WTC11 (cell line): ENCODE results near the gene ADIG. TPM values are rescaled to one million over a fixed set of nuclear protein-coding genes. Genes with fewer than 3 reads are reported as not detected.

Source experiments
- ATAC-seq: fragments of 200-7000 bp; cut with Tn5 transposase; 2 replicates; pipeline ENCODE4 v1.10.0; 2021; ENCODE audit warnings: mild to moderate bottlenecking, moderate library complexity
- CTCF ChIA-PET: fragments of 300-600 bp; sonication (Branson Sonifier 250); formaldehyde crosslinking; loops from one replicate; lab custom pipeline; 2021; ENCODE audit warnings: antibody characterized with exemption; lab: Charles Lee
- POLR2A ChIA-PET: fragments of 350-600 bp; sonication (Branson Sonifier 250); formaldehyde crosslinking; loops from one replicate; lab custom pipeline; 2021; ENCODE audit warnings: antibody characterized with exemption; lab: Charles Lee
- DNase-seq: peaks from one replicate; pipeline ENCODE4 v3.0.0; 2021; ENCODE audit warnings: low spot score
- H3K27ac Mint-ChIP-seq: 2 replicates; pipeline ENCODE4 v1.8.0; 2021; ENCODE audit warnings: mixed read lengths
- H3K27me3 Mint-ChIP-seq: 2 replicates; pipeline ENCODE4 v1.8.0; 2021; ENCODE audit warnings: low read depth, mild to moderate bottlenecking, moderate library complexity, mixed read lengths
- H3K36me3 Mint-ChIP-seq: 2 replicates; pipeline ENCODE4 v1.8.0; 2021; ENCODE audit warnings: mixed read lengths
- H3K4me1 Mint-ChIP-seq: 2 replicates; pipeline ENCODE4 v1.8.0; 2022; ENCODE audit warnings: mixed read lengths
- H3K4me3 Mint-ChIP-seq: 2 replicates; pipeline ENCODE4 v1.8.0; 2021; ENCODE audit warnings: mild to moderate bottlenecking, moderate library complexity, mixed read lengths
- H3K9me3 Mint-ChIP-seq: 2 replicates; pipeline ENCODE4 v1.8.0; 2021; ENCODE audit warnings: mixed read lengths
- AFF4 ChIP-seq: sonication (generic); formaldehyde crosslinking; IDR thresholded peaks from 2 replicates; pipeline ENCODE4 v1.8.1; 2023; ENCODE audit warnings: mild to moderate bottlenecking, missing genetic modification reagents, borderline replicate concordance
- CREB1 ChIP-seq: sonication (generic); formaldehyde crosslinking; IDR thresholded peaks from 2 replicates; pipeline ENCODE4 v1.8.0; 2023; ENCODE audit warnings: mild to moderate bottlenecking, missing genetic modification reagents
- NFYB ChIP-seq: sonication (generic); formaldehyde crosslinking; conservative IDR thresholded peaks from 2 replicates; pipeline ENCODE4 v1.8.0; 2022; ENCODE audit warnings: low read depth, missing genetic modification reagents
- PREB ChIP-seq: sonication (generic); formaldehyde crosslinking; IDR thresholded peaks from 2 replicates; pipeline ENCODE4 v1.8.1; 2022; ENCODE audit warnings: mild to moderate bottlenecking, missing genetic modification reagents, moderate library complexity, borderline replicate concordance
- SMAD4 ChIP-seq: sonication (generic); formaldehyde crosslinking; IDR thresholded peaks from 2 replicates; pipeline ENCODE4 v1.8.0; 2022; ENCODE audit warnings: mild to moderate bottlenecking, missing genetic modification reagents
- SP1 ChIP-seq: sonication (generic); formaldehyde crosslinking; conservative IDR thresholded peaks from 2 replicates; pipeline ENCODE4 v1.8.1; 2022; ENCODE audit warnings: missing genetic modification reagents
- STAT6 ChIP-seq: sonication (generic); formaldehyde crosslinking; conservative IDR thresholded peaks from 2 replicates; pipeline ENCODE4 v1.8.1; 2023; ENCODE audit warnings: mild to moderate bottlenecking, low read depth, missing genetic modification reagents, moderate library complexity
- ZMAT4 ChIP-seq: fragments of 250-450 bp; sonication (Bioruptor Pico); IDR thresholded peaks from 2 replicates; pipeline ENCODE4 v1.9.0; 2021; ENCODE audit warnings: mild to moderate bottlenecking
- ZNF263 ChIP-seq: sonication (generic); formaldehyde crosslinking; IDR thresholded peaks from 2 replicates; pipeline ENCODE4 v1.8.1; 2022; ENCODE audit warnings: low read depth, mild to moderate bottlenecking, moderate library complexity, missing genetic modification reagents
- ZNF317 ChIP-seq: sonication (generic); formaldehyde crosslinking; IDR thresholded peaks from 2 replicates; pipeline ENCODE4 v1.8.1; 2023; ENCODE audit warnings: low read depth, mild to moderate bottlenecking, moderate library complexity, missing genetic modification reagents, borderline replicate concordance
- ZNF416 ChIP-seq: fragments of 250-450 bp; sonication (Bioruptor Pico); IDR thresholded peaks from 2 replicates; pipeline ENCODE4 v1.9.0; 2021; ENCODE audit warnings: mild to moderate bottlenecking, inconsistent platforms
- ZNF425 ChIP-seq: fragments of 250-450 bp; sonication (Bioruptor Pico); conservative IDR thresholded peaks from 2 replicates; pipeline ENCODE4 v1.9.0; 2021; ENCODE audit warnings: mild to moderate bottlenecking
- ZNF671 ChIP-seq: fragments of 250-450 bp; sonication (Bioruptor Pico); IDR thresholded peaks from 2 replicates; pipeline ENCODE4 v1.8.0; 2021; ENCODE audit warnings: mild to moderate bottlenecking
- ZSCAN18 ChIP-seq: fragments of 250-450 bp; sonication (Bioruptor Pico); IDR thresholded peaks from 2 replicates; pipeline ENCODE4 v2.1.2; 2022; ENCODE audit warnings: mild to moderate bottlenecking, moderate library complexity
- total RNA-seq: library from RNA; stranded (reverse); gene quantifications from 3 replicates; pipeline ENCODE4 v1.2.3, GENCODE V29; 2021

The ADIG gene
- total RNA-seq, 1 experiment from 2014 or later, result not detected

GRCh38 chr20:38579219-38579910 lies 1.6 kb upstream of the ADIG start:
- Mint-ChIP-seq H3K9me3 (no peaks in the 10 kb centered on the region), H3K27me3 (no peaks in the 10 kb centered on the region), H3K4me1 (peaks cover 23% of the 10 kb centered on the region)
- POLR2A ChIA-PET, result no interaction called here
- CTCF ChIA-PET, result interaction anchor here (0.7 kb wide), 1 partner anchor 28 kb away, joined by 3 read pairs; no protein-coding TSS in a partner anchor
- 0 out of 2 replicates have a peak, but pooled peaks have one; percentile 39 for TF ChIP-seq PREB (CRISPR knock-in tag)
- TF ChIP-seq ZSCAN18, result no peak
- TF ChIP-seq, all 79 proteins: peak for 1
- Mint-ChIP-seq H3K36me3 (peaks cover 11% of the 10 kb centered on the region), H3K4me3 (no peak overlapping the region), H3K27ac (no peak overlapping the region)
- no peak for DNase-seq
- 0 out of 2 replicates have a peak, but pooled peaks have one; percentile 10 for ATAC-seq

GRCh38 chr20:38579921-38580320 lies 1.1 kb upstream of the ADIG start:
- DNase-seq (no peak), ATAC-seq (no peak)
- Mint-ChIP-seq H3K27me3 (no peaks in the 10 kb centered on the region), H3K36me3 (peaks cover 6% of the 10 kb centered on the region), H3K4me3 (no peak overlapping the region), H3K9me3 (no peaks in the 10 kb centered on the region), H3K4me1 (peaks cover 23% of the 10 kb centered on the region), H3K27ac (no peak overlapping the region)
- POLR2A ChIA-PET, result no interaction called here
- TF ChIP-seq ZNF416 (CRISPR knock-in tag) (no peak), ZNF263 (CRISPR knock-in tag) (no peak), ZNF317 (no peak), AFF4 (CRISPR knock-in tag) (no peak), NFYB (CRISPR knock-in tag) (no peak), SP1 (CRISPR knock-in tag) (no peak), STAT6 (CRISPR knock-in tag) (no peak), ZNF671 (CRISPR knock-in tag) (no peak)
- CTCF ChIA-PET, result no interaction called here

GRCh38 chr20:38581830-38582358 lies 897 bp downstream of the ADIG start:
- ATAC-seq, result no peak
- ChIA-PET CTCF (interaction anchor here (0.6 to 1.3 kb wide), 5 partner anchors 29 to 341 kb away, joined by 3 to 5 read pairs (median 3); no protein-coding TSS in a partner anchor), POLR2A (no interaction called here)
- Mint-ChIP-seq H3K4me3 (no peak overlapping the region), H3K27me3 (no peaks in the 10 kb centered on the region), H3K9me3 (no peaks in the 10 kb centered on the region), H3K4me1 (peaks cover 23% of the 10 kb centered on the region), H3K27ac (no peak overlapping the region), H3K36me3 (no peaks in the 10 kb centered on the region)
- no peak for DNase-seq
- TF ChIP-seq SMAD4 (CRISPR knock-in tag) (no peak), ZNF317 (no peak), CREB1 (CRISPR knock-in tag) (no peak), ZNF425 (CRISPR knock-in tag) (no peak), ZMAT4 (CRISPR knock-in tag) (no peak), ZSCAN18 (no peak)
